SK-N-SH (cell line): Measurements from ENCODE around the gene TM9SF4. TPM values are rescaled to one million over a fixed set of nuclear protein-coding genes. Genes with fewer than 3 reads are reported as not detected.

Experiments
- CTCF ChIA-PET: fragments of 300-600, 350-600 bp; formaldehyde crosslinking; extraction: SDS; loops from one replicate; lab custom pipeline; 2021; lab: Yijun Ruan, JAX
- POLR2A ChIA-PET: fragments of 350-600 bp; sonication (Branson Sonifier 250); formaldehyde crosslinking; extraction: SDS; loops from one replicate; lab custom pipeline; 2020; ENCODE audit warnings: antibody characterized with exemption, inconsistent platforms; lab: Yijun Ruan, JAX
- DNase-seq: peaks from one replicate; pipeline ENCODE4 v3.0.0; 2012
- H2AFZ ChIP-seq: fragments of 200-600 bp; sonication (generic); 2 replicates; pipeline ENCODE4 v1.8.1; 2016; ENCODE audit warnings: antibody characterized with exemption, mild to moderate bottlenecking, low read depth
- H3F3A ChIP-seq: fragments of 200-600 bp; sonication (generic); replicated peaks from 2 replicates; pipeline ENCODE3; 2016; ENCODE audit warnings: antibody characterized with exemption, mild to moderate bottlenecking; ENCODE audit not compliant: insufficient read depth
- H3K27ac ChIP-seq, 2 experiments: fragments of 200-500 bp in 1 of 2; fragments of 200-600 bp in 1 of 2; sonication (Bioruptor generic) in 1 of 2; sonication (generic), shearing (Covaris generic) in 1 of 2; 2 replicates each; pipeline versions ENCODE4 v1.5.1 to v1.6.1; 2014 to 2016; ENCODE audit warnings: low read depth in 2 of 2, inconsistent platforms in 1 of 2, low read length in 1 of 2, mild to moderate bottlenecking in 1 of 2, mixed read lengths in 1 of 2
- H3K27me3 ChIP-seq: fragments of 200-600 bp; sonication (generic), shearing (Covaris generic); 2 replicates; pipeline ENCODE4 v1.6.1; 2016; ENCODE audit warnings: mixed run types; ENCODE audit not compliant: insufficient read depth
- H3K36me3 ChIP-seq, 2 experiments: fragments of 200-500 bp in 1 of 2; fragments of 200-600 bp in 1 of 2; sonication (Bioruptor generic) in 1 of 2; sonication (generic) in 1 of 2; replicated peaks in 1 of 2; 2 replicates each; pipeline versions ENCODE3 to v1.5.1; 2014 to 2016; ENCODE audit warnings: low read length in 1 of 2, mild to moderate bottlenecking in 1 of 2; ENCODE audit not compliant: insufficient read depth in 2 of 2, control insufficient read depth in 1 of 2
- H3K4me1 ChIP-seq, 2 experiments: fragments of 200-500 bp in 1 of 2; fragments of 200-600 bp in 1 of 2; sonication (Bioruptor generic) in 1 of 2; sonication (generic), shearing (Covaris generic) in 1 of 2; 2 replicates each; pipeline versions ENCODE4 v1.5.1 to v1.6.1; 2014 to 2016; ENCODE audit warnings: low read depth in 1 of 2, low read length in 1 of 2, mixed run types in 1 of 2; ENCODE audit not compliant: insufficient read depth in 2 of 2, control insufficient read depth in 1 of 2
- H3K4me2 ChIP-seq: fragments of 200-600 bp; sonication (generic), shearing (Covaris generic); 2 replicates; pipeline ENCODE4 v1.6.1; 2017; ENCODE audit warnings: mixed run types
- H3K4me3 ChIP-seq, 2 experiments: fragments of 200-500 bp in 1 of 2; fragments of 200-600 bp in 1 of 2; sonication (Bioruptor generic) in 1 of 2; sonication (generic), shearing (Covaris generic) in 1 of 2; 2 replicates each; pipeline versions ENCODE4 v1.5.1 to v1.8.1; 2014 to 2016; ENCODE audit warnings: low read depth in 2 of 2, inconsistent platforms in 1 of 2, low read length in 1 of 2, mild to moderate bottlenecking in 1 of 2, mixed read lengths in 1 of 2, moderate library complexity in 1 of 2
- H3K79me2 ChIP-seq: fragments of 200-600 bp; sonication (generic); 2 replicates; pipeline ENCODE4 v1.8.1; 2017; ENCODE audit warnings: mild to moderate bottlenecking; ENCODE audit not compliant: insufficient read depth
- H3K9ac ChIP-seq: fragments of 200-600 bp; sonication (generic); 2 replicates; pipeline ENCODE4 v1.6.1; 2017; ENCODE audit warnings: mixed run types
- H3K9me2 ChIP-seq: fragments of 200-600 bp; sonication (generic); 2 replicates; pipeline ENCODE4 v1.6.1; 2017; ENCODE audit warnings: mixed run types
- H3K9me3 ChIP-seq: fragments of 200-600 bp; sonication (generic); 2 replicates; pipeline ENCODE4 v1.6.1; 2017; ENCODE audit warnings: mixed run types, mild to moderate bottlenecking, moderate library complexity
- H4K20me1 ChIP-seq: fragments of 200-600 bp; sonication (generic); 2 replicates; pipeline ENCODE4 v1.6.1; 2017; ENCODE audit warnings: mild to moderate bottlenecking, mixed run types; ENCODE audit not compliant: insufficient read depth
- CHD2 ChIP-seq: fragments of 150-350 bp; IDR thresholded peaks from 2 replicates; pipeline ENCODE4 v1.6.1; 2018; ENCODE audit warnings: low read length; ENCODE audit not compliant: partially characterized antibody
- EP300 ChIP-seq, 2 experiments: IDR thresholded peaks; 2 replicates each; pipeline versions ENCODE4 v1.4.0 to v1.6.1; 2012; ENCODE audit warnings: borderline replicate concordance in 1 of 2, low read depth in 1 of 2, low read length in 1 of 2
- EZH2phosphoT487 ChIP-seq: fragments of 200-600 bp; sonication (generic); IDR thresholded peaks from 2 replicates; pipeline ENCODE4 v1.6.1; 2017; ENCODE audit warnings: low read depth, mixed run types, mild to moderate bottlenecking, antibody characterized with exemption, moderate library complexity, borderline replicate concordance
- FOSL2 ChIP-seq: IDR thresholded peaks from 2 replicates; pipeline ENCODE4 v1.4.0; 2012; ENCODE audit warnings: low read depth, mild to moderate bottlenecking, moderate library complexity, borderline replicate concordance
- FOXM1 ChIP-seq: IDR thresholded peaks from 2 replicates; pipeline ENCODE4 v1.4.0; 2012; ENCODE audit warnings: low read depth, mild to moderate bottlenecking
- GATA2 ChIP-seq: sonication (generic); formaldehyde crosslinking; IDR thresholded peaks from 2 replicates; pipeline ENCODE4 v1.5.0; 2020; ENCODE audit warnings: mild to moderate bottlenecking, missing genetic modification reagents
- IRF3 ChIP-seq: fragments of 150-350 bp; IDR thresholded peaks from 2 replicates; pipeline ENCODE4 v1.6.1; 2016; ENCODE audit warnings: mild to moderate bottlenecking, low read depth, low read length
- JUND ChIP-seq: IDR thresholded peaks from 2 replicates; pipeline ENCODE4 v1.4.0; 2012
- MAX ChIP-seq: IDR thresholded peaks from 2 replicates; pipeline ENCODE4 v1.4.0; 2012; ENCODE audit warnings: low read depth
- MEF2A ChIP-seq: IDR thresholded peaks from 2 replicates; pipeline ENCODE4 v1.4.0; 2012; ENCODE audit warnings: low read depth, borderline replicate concordance
- MXI1 ChIP-seq: IDR thresholded peaks from 2 replicates; pipeline ENCODE4 v1.6.1; 2012; ENCODE audit warnings: mild to moderate bottlenecking, low read depth, low read length, improper control_type of control experiment
- NRF1 ChIP-seq: IDR thresholded peaks from 2 replicates; pipeline ENCODE4 v1.6.1; 2012; ENCODE audit warnings: low read depth, mild to moderate bottlenecking, low read length
- PBX3 ChIP-seq: IDR thresholded peaks from 2 replicates; pipeline ENCODE4; 2012
- RAD21 ChIP-seq: IDR thresholded peaks from 2 replicates; pipeline ENCODE4 v1.6.1; 2012; ENCODE audit warnings: mild to moderate bottlenecking, low read length
- REST ChIP-seq: IDR thresholded peaks from 2 replicates; pipeline ENCODE4 v1.6.1; 2012; ENCODE audit warnings: mild to moderate bottlenecking, low read depth, low read length, moderate library complexity
- SIN3A ChIP-seq: IDR thresholded peaks from 2 replicates; pipeline ENCODE4 v1.6.1; 2012; ENCODE audit warnings: low read depth, mild to moderate bottlenecking, low read length, moderate library complexity, borderline replicate concordance
- SMC3 ChIP-seq: IDR thresholded peaks from 2 replicates; pipeline ENCODE4 v1.6.1; 2012; ENCODE audit warnings: low read depth, low read length, improper control_type of control experiment
- TAF1 ChIP-seq: IDR thresholded peaks from 2 replicates; pipeline ENCODE4 v1.6.1; 2012; ENCODE audit warnings: low read depth, mild to moderate bottlenecking, low read length, moderate library complexity, borderline replicate concordance
- TCF12 ChIP-seq: IDR thresholded peaks from 2 replicates; pipeline ENCODE4 v1.4.0; 2012
- USF1 ChIP-seq: IDR thresholded peaks from 2 replicates; pipeline ENCODE4 v1.4.0; 2012; ENCODE audit warnings: low read depth, borderline replicate concordance
- USF2 ChIP-seq: fragments of 150-350 bp; IDR thresholded peaks from 2 replicates; pipeline ENCODE4 v1.6.1; 2017; ENCODE audit warnings: antibody characterized with exemption, low read length, low read depth, borderline replicate concordance
- YY1 ChIP-seq: IDR thresholded peaks from 2 replicates; pipeline ENCODE4 v1.4.0; 2012; ENCODE audit warnings: low read depth, mild to moderate bottlenecking
- WGBS: methylation state at CpG from one replicate; pipeline ENCODE4 v1.1.6; 2017; ENCODE audit warnings: low lambda C conversion rate; 5-methylcytosine and 5-hydroxymethylcytosine counted together
- polyA plus RNA-seq, 3 experiments: library from polyadenylated mRNA; depleted of rRNA; stranded (reverse); fragments of >200 nt; gene quantifications; 2 replicates each; pipeline ENCODE4 v1.2.3, GENCODE V29; 2012

TM9SF4 gene
- polyA plus RNA-seq (2012; rRNA removed): 61.0 and 67.8 TPM in 2 replicates
- 40.5 and 43.7 TPM in 2 replicates for polyA plus RNA-seq (2012; cell fraction: cytosol; rRNA removed)
- polyA plus RNA-seq (2012; cell fraction: nucleus; rRNA removed): 69.3 and 83.9 TPM in 2 replicates

- ChIA-PET CTCF (interaction anchor here (0.6 to 5.0 kb wide), 5 partner anchors 9 to 287 kb away, joined by 3 to 20 read pairs (median 4); no protein-coding TSS in a partner anchor), POLR2A (interaction anchor here (0.7 to 1.4 kb wide), 3 partner anchors 18 to 341 kb away, joined by 3 read pairs; no protein-coding TSS in a partner anchor)
- H3K9ac ChIP-seq: peak within 1 kb of the TSS; percentile 99
- H3F3A ChIP-seq: no peaks in the 10 kb centered on the region
- H3K4me1 ChIP-seq: peaks cover 5 to 15% of the 10 kb centered on the region in 2 experiments; a peak in 3 of 4 replicates
- H3K4me2 ChIP-seq: peak within 1 kb of the TSS; percentile 91
- peaks cover 30% of the 10 kb centered on the region for H4K20me1 ChIP-seq
- DNase-seq: peak; percentile 86
- H3K9me3 ChIP-seq: no peaks in the 10 kb centered on the region
- H3K9me2 ChIP-seq: no peaks in the 10 kb centered on the region
- no peaks in the 10 kb centered on the region for H3K36me3 ChIP-seq
- peak within 1 kb of the TSS; percentile 89 for H2AFZ ChIP-seq
- H3K27me3 ChIP-seq: no peaks in the 10 kb centered on the region
- H3K4me3 ChIP-seq: peak within 1 kb of the TSS; percentile 82 to 84
- under 1% methylated on average over 27 of the region's 38 CpGs for WGBS
- peak within 1 kb of the TSS; percentile 97 to 98 for H3K27ac ChIP-seq
- H3K79me2 ChIP-seq: peaks cover 50% of the 10 kb centered on the region
- TF ChIP-seq PBX3: no peak
- peak; percentile 23; the same call in 1 of the 2 replicates for TF ChIP-seq USF2
- TF ChIP-seq TCF12: no peak
- TF ChIP-seq CHD2: peak; percentile 58
- TF ChIP-seq SIN3A: peak; percentile 63; the same call in 1 of the 2 replicates
- TF ChIP-seq NRF1: no peak
- TF ChIP-seq EP300 (IDR thresholded peaks at IDR 0.05; ENCODE audit: borderline replicate concordance in 1 of 2, low read depth in 1 of 2, low read length in 1 of 2): no peak
- no peak for TF ChIP-seq SMC3
- TF ChIP-seq RAD21: no peak
- TF ChIP-seq TAF1: peak; percentile 95
- TF ChIP-seq MAX: peak; percentile 82
- no peak for TF ChIP-seq JUND
- TF ChIP-seq MEF2A: no peak
- peak; percentile 83 for TF ChIP-seq USF1
- peak; percentile 51; the same call in 1 of the 2 replicates for TF ChIP-seq REST
- no peak for TF ChIP-seq IRF3
- TF ChIP-seq YY1: peak; percentile 100
- TF ChIP-seq EZH2phosphoT487: no peak
- TF ChIP-seq FOSL2: no peak
- TF ChIP-seq FOXM1: no peak
- TF ChIP-seq GATA2 (CRISPR knock-in tag): no peak
- TF ChIP-seq MXI1: peak; percentile 53; the same call in 1 of the 2 replicates
Observed at GRCh38 chr20:32109392-32110172, at the start of gene TM9SF4. Gene TM9SF4 (plus strand): TSS chr20:32109714. CDS start chr20:32109741, 27 bp downstream.
